GM12801 (cell line): ENCODE data around the gene CELF5.

Source experiments
- TF ChIP-seq, protein P1 (sequence below): IDR thresholded peaks from one replicate; pipeline ENCODE4 v1.5.1; 2011; ENCODE audit warnings: control low read depth; ENCODE audit not compliant: insufficient read length; ENCODE audit errors: extremely low read depth

Gene CELF5

DNA sequence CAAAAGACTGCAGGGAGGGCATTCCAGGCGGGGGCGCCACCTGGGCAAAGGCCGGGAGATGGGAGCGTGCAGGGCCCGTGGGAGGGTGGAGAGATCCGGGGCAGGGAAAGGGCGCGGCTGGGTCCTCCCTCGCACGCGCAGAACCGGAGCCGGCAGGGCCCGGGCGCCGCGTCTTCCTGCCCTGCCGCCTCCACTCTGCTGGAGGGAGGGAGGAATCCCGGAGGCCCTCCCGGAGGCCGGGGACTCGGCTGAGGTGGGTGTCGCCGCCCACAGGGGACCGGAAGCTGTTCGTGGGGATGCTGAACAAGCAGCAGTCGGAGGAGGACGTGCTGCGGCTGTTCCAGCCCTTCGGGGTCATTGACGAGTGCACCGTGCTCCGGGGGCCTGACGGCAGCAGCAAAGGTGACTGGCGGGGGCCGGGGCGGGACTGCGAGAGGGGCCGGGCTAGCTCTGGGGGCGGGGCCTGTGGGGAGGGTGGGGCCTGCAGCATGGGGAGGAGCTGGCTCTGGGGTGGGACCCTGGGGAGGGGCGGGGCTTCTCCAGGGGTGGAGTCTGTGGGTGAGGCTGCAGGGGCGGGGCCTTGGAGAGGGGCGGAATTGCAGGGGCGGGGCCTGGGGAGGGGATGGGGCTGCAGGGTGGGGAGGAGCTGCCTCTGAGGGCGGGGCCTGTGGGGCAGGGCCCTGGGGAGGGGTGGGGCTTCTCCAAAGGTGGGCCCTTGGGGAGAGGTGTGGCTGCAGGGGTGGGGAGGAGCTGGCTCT is 51.3 kb downstream of the CELF5 start:
- TF ChIP-seq, protein P1, sequence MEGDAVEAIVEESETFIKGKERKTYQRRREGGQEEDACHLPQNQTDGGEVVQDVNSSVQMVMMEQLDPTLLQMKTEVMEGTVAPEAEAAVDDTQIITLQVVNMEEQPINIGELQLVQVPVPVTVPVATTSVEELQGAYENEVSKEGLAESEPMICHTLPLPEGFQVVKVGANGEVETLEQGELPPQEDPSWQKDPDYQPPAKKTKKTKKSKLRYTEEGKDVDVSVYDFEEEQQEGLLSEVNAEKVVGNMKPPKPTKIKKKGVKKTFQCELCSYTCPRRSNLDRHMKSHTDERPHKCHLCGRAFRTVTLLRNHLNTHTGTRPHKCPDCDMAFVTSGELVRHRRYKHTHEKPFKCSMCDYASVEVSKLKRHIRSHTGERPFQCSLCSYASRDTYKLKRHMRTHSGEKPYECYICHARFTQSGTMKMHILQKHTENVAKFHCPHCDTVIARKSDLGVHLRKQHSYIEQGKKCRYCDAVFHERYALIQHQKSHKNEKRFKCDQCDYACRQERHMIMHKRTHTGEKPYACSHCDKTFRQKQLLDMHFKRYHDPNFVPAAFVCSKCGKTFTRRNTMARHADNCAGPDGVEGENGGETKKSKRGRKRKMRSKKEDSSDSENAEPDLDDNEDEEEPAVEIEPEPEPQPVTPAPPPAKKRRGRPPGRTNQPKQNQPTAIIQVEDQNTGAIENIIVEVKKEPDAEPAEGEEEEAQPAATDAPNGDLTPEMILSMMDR = no peak

DNA sequence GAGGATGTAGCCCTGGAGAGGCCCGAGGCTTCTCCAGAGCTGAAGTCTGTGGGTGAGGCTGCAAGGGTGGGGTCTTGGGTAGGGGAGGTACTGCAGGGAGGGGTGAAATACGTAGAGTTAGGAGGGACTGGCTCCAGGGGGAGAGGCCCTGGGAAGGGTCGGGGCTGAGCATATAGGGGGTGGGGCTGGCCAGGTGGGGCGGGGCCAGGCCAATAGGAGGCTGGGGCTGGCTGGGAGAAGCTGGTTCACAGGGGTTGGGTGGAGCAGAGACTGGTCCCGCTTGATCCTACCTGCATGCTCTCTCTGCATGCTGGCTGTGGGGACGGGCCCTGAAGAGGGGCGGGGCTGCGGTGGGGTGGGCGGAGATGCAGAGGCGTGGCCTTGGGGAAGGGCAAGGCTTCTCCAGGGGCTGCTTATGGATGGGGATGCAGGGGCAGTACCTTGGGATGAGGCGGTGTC is 51.9 kb downstream of the CELF5 start:
- TF ChIP-seq, protein P1 = no peak

DNA sequence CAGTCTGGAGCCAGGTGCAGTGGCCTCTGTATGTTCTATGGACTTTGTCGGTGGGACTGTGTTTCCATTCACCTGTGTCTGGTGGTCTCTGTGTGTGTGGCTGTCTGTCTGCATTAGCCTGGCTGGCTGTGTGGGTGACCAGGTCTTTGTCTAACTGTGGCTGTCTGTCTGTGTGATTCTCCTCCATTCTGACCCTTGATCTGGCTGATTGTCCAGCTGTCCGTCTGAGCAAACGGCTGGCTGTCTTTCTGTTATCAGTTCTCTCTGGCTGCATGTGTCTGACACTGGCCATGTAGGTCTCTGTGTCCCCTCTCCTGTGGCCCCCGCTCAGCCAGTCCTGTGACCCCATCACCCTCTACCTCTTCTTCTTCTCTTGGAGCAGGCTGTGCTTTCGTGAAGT is 53.2 kb downstream of the CELF5 start:
- TF ChIP-seq, protein P1 = no peak

DNA sequence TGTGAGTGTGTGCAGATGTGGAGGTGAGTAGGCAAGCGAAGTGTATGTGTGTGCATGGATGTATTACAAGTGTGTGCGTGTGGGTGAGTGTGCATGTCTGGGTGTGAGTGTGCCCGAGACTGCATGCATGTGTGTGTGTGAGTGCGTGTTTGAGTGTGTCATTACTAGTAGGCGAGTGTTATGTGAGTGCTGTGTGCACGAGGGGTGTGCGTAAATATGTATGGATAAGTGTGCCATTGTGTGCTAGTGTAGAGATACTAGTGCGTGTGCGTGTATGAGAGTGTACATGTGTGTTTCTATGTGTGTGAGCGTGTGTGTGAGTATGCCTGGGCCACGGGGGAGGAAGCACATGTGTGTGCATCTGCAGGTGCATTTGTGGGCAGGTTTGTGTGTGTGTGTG is 53.8 kb downstream of the CELF5 start:
- TF ChIP-seq, protein P1 = no peak

DNA sequence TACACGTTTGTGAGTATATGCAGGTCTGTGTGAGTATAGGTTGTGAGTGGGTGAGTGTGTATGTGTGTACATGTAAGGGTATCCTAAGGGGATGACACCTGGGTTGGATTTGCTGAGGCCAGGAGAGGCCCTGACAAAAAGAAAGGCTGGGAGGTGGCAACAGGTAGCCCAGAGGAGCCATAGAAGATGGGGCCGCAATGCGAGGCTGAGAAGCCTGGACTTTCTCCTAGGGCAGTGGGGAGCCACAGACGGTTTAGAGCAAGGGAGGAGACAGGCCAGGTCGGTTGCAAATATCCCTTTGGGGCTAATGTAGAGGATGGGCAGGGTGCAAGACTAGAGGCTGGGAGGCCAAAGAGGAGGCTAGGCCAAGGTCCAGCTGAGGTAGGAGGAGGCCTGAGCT is 54.3 kb downstream of the CELF5 start:
- TF ChIP-seq, protein P1 = no peak

DNA sequence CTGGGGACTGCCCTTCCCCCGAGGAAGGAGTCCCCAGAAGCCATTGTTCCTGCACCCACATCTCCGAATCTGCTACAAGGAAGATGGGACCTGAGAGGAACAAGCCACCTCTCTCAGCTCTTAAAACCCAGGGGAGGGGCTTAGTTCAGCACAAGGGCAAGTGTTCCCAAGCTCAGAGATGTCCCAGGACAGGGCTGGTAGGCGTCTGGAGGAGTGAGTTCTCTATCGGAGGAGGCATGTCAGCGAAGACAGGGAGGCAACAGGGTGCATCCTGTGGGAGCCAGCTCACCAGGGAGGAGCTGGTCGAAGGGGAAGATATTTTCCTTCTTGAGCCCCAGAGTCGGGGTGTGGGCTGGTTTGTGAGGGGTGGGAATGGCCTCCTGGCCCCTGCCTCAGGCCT is 54.8 kb downstream of the CELF5 start:
- TF ChIP-seq, protein P1 = no peak

DNA sequence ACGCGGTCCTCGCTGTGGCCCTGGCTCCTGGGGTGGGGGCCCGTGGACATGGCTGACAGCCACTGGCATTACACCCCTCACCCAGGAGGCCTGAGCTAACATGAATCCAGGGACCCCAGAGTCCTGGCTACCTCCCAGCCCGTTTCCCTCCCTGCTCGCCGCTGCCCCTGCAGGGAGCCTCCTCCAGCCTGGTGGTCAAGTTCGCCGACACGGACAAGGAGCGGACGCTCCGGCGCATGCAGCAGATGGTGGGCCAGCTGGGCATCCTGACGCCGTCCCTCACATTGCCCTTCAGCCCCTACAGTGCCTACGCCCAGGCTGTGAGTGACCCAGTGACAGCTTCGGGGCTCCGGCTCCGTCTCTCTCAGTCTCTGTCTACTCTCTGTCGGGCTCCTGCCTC is 56.6 kb downstream of the CELF5 start:
- TF ChIP-seq, protein P1 = no peak
